ENCODE data around the gene PFN3. TPM values are rescaled to one million over a fixed set of nuclear protein-coding genes. Genes with fewer than 3 reads are reported as not detected.

PFN3 gene
- total RNA-seq, 1 donor from 2014 or later = not detected

- intact Hi-C loops (cut with DNase I) = no loop called here
- Histone ChIP-seq H3K36me3 (peaks cover 0 to 51% of the 10 kb centered on the region in 2 donors), H3K4me3 (no peak overlapping the region), H3K9me3 (no peaks in the 10 kb centered on the region), H3K27ac (no peak overlapping the region), H3K4me1 (peaks cover 15% of the 10 kb centered on the region), H3K27me3 (no peaks in the 10 kb centered on the region)
- TF ChIP-seq CTCF (IDR thresholded peaks at IDR 0.05) (no peak), POLR2AphosphoS5 (IDR thresholded peaks at IDR 0.05; ENCODE audit: insufficient read depth in 1 of 2, low read depth in 1 of 2) (no peak), POLR2A (IDR thresholded peaks at IDR 0.05) (no peak)
- no peak for DNase-seq (ENCODE audit: extremely low spot score in 2 of 2)
These were observed 34.7 kb upstream of the PFN3 start for GRCh38 chr5:177434942-177435738.

GRCh38 chr5:177434437-177434836 lies 34.0 kb upstream of the PFN3 start:
- DNase-seq (ENCODE audit: extremely low spot score in 2 of 2) = no peak
- peaks cover 21% of the 10 kb centered on the region for H3K4me1 ChIP-seq
- H3K27ac ChIP-seq = no peak overlapping the region
- no peak overlapping the region for H3K4me3 ChIP-seq
- H3K27me3 ChIP-seq = no peaks in the 10 kb centered on the region
- TF ChIP-seq POLR2A (IDR thresholded peaks at IDR 0.05) (no peak), POLR2AphosphoS5 (IDR thresholded peaks at IDR 0.05; ENCODE audit: insufficient read depth in 1 of 2, low read depth in 1 of 2) (no peak), CTCF (IDR thresholded peaks at IDR 0.05) (no peak)
- H3K9me3 ChIP-seq = no peaks in the 10 kb centered on the region
- peaks cover 0 to 51% of the 10 kb centered on the region in 2 donors for H3K36me3 ChIP-seq
- intact Hi-C loops (cut with DNase I) = no loop called here

GRCh38 chr5:177433658-177434217 lies 33.3 kb upstream of the PFN3 start:
- H3K9me3 ChIP-seq = no peaks in the 10 kb centered on the region
- no peak overlapping the region for H3K27ac ChIP-seq
- peaks cover 28% of the 10 kb centered on the region for H3K4me1 ChIP-seq
- no peak overlapping the region for H3K4me3 ChIP-seq
- TF ChIP-seq POLR2A (IDR thresholded peaks at IDR 0.05) (no peak), CTCF (IDR thresholded peaks at IDR 0.05) (no peak), POLR2AphosphoS5 (IDR thresholded peaks at IDR 0.05; ENCODE audit: insufficient read depth in 1 of 2, low read depth in 1 of 2) (no peak)
- intact Hi-C loops (cut with DNase I) = no loop called here
- H3K27me3 ChIP-seq = no peaks in the 10 kb centered on the region
- peaks cover 0 to 51% of the 10 kb centered on the region in 2 donors for H3K36me3 ChIP-seq
- DNase-seq (ENCODE audit: extremely low spot score in 2 of 2) = no peak

- Histone ChIP-seq H3K27me3 (no peaks in the 10 kb centered on the region), H3K4me3 (no peak overlapping the region), H3K9me3 (no peaks in the 10 kb centered on the region), H3K27ac (no peak overlapping the region), H3K36me3 (peaks cover 0 to 51% of the 10 kb centered on the region in 2 donors), H3K4me1 (peaks cover 34% of the 10 kb centered on the region)
- TF ChIP-seq POLR2A (IDR thresholded peaks at IDR 0.05) = no peak
- no peak for TF ChIP-seq POLR2AphosphoS5 (IDR thresholded peaks at IDR 0.05; ENCODE audit: insufficient read depth in 1 of 2, low read depth in 1 of 2)
- no peak for TF ChIP-seq CTCF (IDR thresholded peaks at IDR 0.05)
- no peak for DNase-seq (ENCODE audit: extremely low spot score in 2 of 2)
- intact Hi-C loops (cut with DNase I) = no loop called here
These were observed 32.6 kb upstream of the PFN3 start for GRCh38 chr5:177432839-177433657.

Data from vagina (tissue), 2 donors.